Lower leg skin (tissue), 3 donors: ENCODE results near the gene DUOXA1.

Experiments used
- CTCF ChIP-seq, 3 donors: fragments of 450-650 bp; IDR thresholded peaks; one replicate each; pipeline ENCODE4 v1.5.1; 2016; ENCODE audit warnings: antibody characterized with exemption in 3 of 3, mild to moderate bottlenecking in 3 of 3, moderate library complexity in 2 of 3
- POLR2A ChIP-seq, 2 donors: fragments of 450-650 bp; IDR thresholded peaks; one replicate each; pipeline ENCODE4 v1.6.1; 2016 to 2017; ENCODE audit warnings: antibody characterized with exemption in 2 of 2, mild to moderate bottlenecking in 1 of 2, moderate library complexity in 1 of 2

- TF ChIP-seq CTCF (IDR thresholded peaks at IDR 0.05) (no peak), POLR2A (IDR thresholded peaks at IDR 0.05) (no peak)
These were observed 40.2 kb upstream of the DUOXA1 start for GRCh38 chr15:45169608-45170480.
